Ovary (tissue), 9 donors: ENCODE data around the gene MRPL44. TPM values are rescaled to one million over a fixed set of nuclear protein-coding genes. Genes with fewer than 3 reads are reported as not detected.
"Not testable (repeated sequence)": the region's sequence is repeated elsewhere in the genome, so short reads cannot be mapped to it uniquely, and the experiment has no call there.

Source experiments
- DNase-seq, 5 donors: peaks; one replicate each; pipeline ENCODE4 v3.0.0-alpha.2; 2019 to 2020
- H3K27ac ChIP-seq, 2 donors: fragments of 200-600 bp; one replicate each; pipeline versions ENCODE4 v1.5.1 to v1.8.0; 2019 to 2022
- H3K27me3 ChIP-seq: fragments of 200-600 bp; one replicate; pipeline ENCODE4 v1.8.0; 2022
- H3K36me3 ChIP-seq: fragments of 200-600 bp; sonication (generic); one replicate; pipeline ENCODE4 v1.5.1; 2019
- H3K4me1 ChIP-seq: one replicate; pipeline ENCODE4 v1.8.1; 2013; ENCODE audit warnings: mild to moderate bottlenecking, moderate library complexity; ENCODE audit not compliant: insufficient read depth
- H3K4me3 ChIP-seq: fragments of 200-600 bp; sonication (generic); one replicate; pipeline ENCODE4 v1.5.1; 2017
- H3K9me3 ChIP-seq, 2 donors: fragments of 200-600 bp in 1 of 2; sonication (generic) in 1 of 2; one replicate each; pipeline versions ENCODE4 v1.5.1 to v1.8.1; 2013 to 2019; ENCODE audit warnings: mild to moderate bottlenecking in 1 of 2, moderate library complexity in 1 of 2
- EP300 ChIP-seq: sonication (generic); formaldehyde crosslinking; IDR thresholded peaks from one replicate; pipeline ENCODE4 v1.6.1; 2017; ENCODE audit warnings: antibody characterized with exemption
- POLR2A ChIP-seq: fragments of 450-650 bp; IDR thresholded peaks from one replicate; pipeline ENCODE4 v1.6.1; 2017; ENCODE audit warnings: antibody characterized with exemption, mild to moderate bottlenecking, moderate library complexity
- WGBS, 3 donors: extraction: QIAGEN DNeasy Blood & Tissue Kit in 1 of 3; methylation state at CpG; one replicate each; pipeline versions ENCODE4 v1.1.5 to v1.1.7; 2013 to 2017; 5-methylcytosine and 5-hydroxymethylcytosine counted together
- intact Hi-C, 4 donors: fragments of 100-400 bp; cut with DNase I; formaldehyde crosslinking; loops; one replicate each; pipeline versions ENCODE4 v1.11.0 to v1.15.1; 2022 to 2023
- polyA plus RNA-seq, 2 donors: library from polyadenylated mRNA; stranded (reverse); fragments of 200-250 nt in 1 of 2; fragments of 350-450 nt in 1 of 2; fragmentation: Illumina TruSeq in 1 of 2; extraction: RNeasy Lipid Tissue Mini Kit (QIAGEN cat#74804) in 1 of 2; gene quantifications; one replicate each; pipeline ENCODE4 v1.2.3, GENCODE V29; 2013 to 2014
- total RNA-seq, 7 donors: library from RNA; depleted of rRNA in 2 of 7; stranded (reverse); fragments of >200 nt in 2 of 7; fragmentation: NEBNext Ultra II Directional in 3 of 7; extraction: Animal tissue kit (Norgen Biotek cat#: 25700) in 3 of 7; gene quantifications; one replicate each; pipeline versions ENCODE4 v1.1.0 to v1.2.4, GENCODE V29; 2016 to 2023
- TF ChIP-seq, protein P1 (sequence below), 3 donors: fragments of 450-650 bp in 2 of 3; fragments of 200-600 bp in 1 of 3; IDR thresholded peaks; one replicate each; pipeline versions ENCODE4 v1.5.1 to v1.8.0; 2016 to 2022; ENCODE audit warnings: antibody characterized with exemption in 3 of 3, mild to moderate bottlenecking in 1 of 3
- donor health status: DM: no; HTN: no; CAD: no; lungs with moderate emphysema.
- donor health status: DM: no; HTN: no; CAD: no.
- donor health status: Bipolar disorder and iron deficiency.
- donor health status: DM: yes; HTN: yes; CAD: no.
- donor health status: DM: no; HTN: no; CAD: no.
- donor health status: DM: yes; HTN: yes; CAD: no.

Gene MRPL44
- total and polyA plus RNA-seq, 9 donors = 12.6 to 28.3 (median 17.5) TPM

DNA sequence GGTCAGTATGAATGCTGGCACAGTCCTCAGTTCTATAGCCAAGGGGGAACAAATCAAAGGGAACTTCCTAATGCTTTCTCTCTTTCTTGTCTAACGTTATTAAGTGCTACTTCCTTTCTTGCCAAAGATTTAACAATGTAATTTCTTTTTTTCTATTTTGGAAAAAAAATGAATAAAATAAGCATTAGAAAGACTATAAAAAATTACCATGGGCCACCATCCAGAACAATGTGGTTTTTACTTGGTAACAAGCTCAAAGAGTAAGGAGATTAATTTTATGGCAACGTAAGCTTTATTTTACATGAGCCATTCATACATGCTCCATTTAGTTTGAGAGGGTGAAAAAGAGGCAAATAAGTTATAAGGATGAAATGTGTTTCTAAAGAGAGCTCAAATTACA is 41.7 kb downstream of the MRPL44 start:
- Histone ChIP-seq H3K4me3 (no peak overlapping the region), H3K27ac (no peak overlapping the region), H3K36me3 (no peaks in the 10 kb centered on the region), H3K9me3 (no peaks in the 10 kb centered on the region), H3K4me1 (no peaks in the 10 kb centered on the region), H3K27me3 (no peaks in the 10 kb centered on the region)
- intact Hi-C loops = loop anchor here in 3 of 4 donors (5.0 to 10.0 kb wide), 3 partner anchors 196 to 286 kb away; no protein-coding TSS in a partner anchor
- 42 to 67% (median 63%) methylated on average over 2 of the region's 2 CpGs for WGBS, 3 donors
- DNase-seq = no peak
- TF ChIP-seq EP300 = no peak
- no peak for TF ChIP-seq POLR2A
- TF ChIP-seq, protein P1, sequence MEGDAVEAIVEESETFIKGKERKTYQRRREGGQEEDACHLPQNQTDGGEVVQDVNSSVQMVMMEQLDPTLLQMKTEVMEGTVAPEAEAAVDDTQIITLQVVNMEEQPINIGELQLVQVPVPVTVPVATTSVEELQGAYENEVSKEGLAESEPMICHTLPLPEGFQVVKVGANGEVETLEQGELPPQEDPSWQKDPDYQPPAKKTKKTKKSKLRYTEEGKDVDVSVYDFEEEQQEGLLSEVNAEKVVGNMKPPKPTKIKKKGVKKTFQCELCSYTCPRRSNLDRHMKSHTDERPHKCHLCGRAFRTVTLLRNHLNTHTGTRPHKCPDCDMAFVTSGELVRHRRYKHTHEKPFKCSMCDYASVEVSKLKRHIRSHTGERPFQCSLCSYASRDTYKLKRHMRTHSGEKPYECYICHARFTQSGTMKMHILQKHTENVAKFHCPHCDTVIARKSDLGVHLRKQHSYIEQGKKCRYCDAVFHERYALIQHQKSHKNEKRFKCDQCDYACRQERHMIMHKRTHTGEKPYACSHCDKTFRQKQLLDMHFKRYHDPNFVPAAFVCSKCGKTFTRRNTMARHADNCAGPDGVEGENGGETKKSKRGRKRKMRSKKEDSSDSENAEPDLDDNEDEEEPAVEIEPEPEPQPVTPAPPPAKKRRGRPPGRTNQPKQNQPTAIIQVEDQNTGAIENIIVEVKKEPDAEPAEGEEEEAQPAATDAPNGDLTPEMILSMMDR (IDR thresholded peaks at IDR 0.05) = no peak

DNA sequence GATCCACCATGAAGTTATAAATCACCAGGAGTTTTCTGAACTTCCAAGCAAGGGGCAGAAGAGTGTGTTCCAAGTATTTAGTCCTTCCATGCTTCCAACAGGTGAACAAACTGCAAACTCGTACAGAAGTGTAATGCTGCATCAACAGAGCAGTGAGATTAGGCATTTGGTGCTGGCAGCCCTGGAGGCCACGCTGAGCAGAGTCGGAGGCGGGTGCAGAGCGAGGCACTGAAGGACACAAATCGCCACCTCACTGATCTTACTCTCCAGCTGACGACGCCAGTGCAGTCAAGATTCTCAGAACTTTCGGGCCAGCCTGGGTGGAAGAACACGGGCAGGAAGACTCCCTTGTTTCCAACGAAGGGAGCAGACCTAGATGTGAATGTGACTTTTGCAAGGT is 42.6 kb downstream of the MRPL44 start:
- H3K4me3 ChIP-seq = no peak overlapping the region
- intact Hi-C loops = loop anchor here in 3 of 4 donors (5.0 to 10.0 kb wide), 3 partner anchors 195 to 285 kb away; no protein-coding TSS in a partner anchor

DNA sequence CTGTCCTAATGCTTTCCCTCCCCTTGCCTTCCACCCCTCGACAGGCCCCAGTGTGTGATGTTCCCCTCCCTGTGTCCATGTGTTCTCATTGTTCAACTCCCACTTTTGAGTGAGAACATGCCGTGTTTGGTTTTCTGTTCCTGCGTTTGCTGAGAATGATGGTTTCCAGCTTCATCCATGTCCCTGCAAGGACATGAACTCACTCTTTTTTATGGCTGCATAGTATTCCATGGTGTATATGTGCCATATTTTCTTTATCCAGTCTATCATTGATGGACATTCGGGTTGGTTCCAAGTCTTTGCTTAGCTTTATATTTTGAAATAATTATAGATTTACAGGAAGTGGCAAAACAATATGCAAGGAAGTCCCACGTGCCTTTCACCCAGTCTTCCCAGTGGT is 43.4 kb downstream of the MRPL44 start:
- 92 to 93% (median 92%) methylated on average over 5 of the region's 5 CpGs for WGBS, 3 donors
- DNase-seq = not testable (repeated sequence)

More for the DNA sequence above, 42.6 kb downstream of the MRPL44 start:
- 79 to 88% (median 84%) methylated on average over 11 of the region's 11 CpGs for WGBS, 3 donors
- H3K27me3 ChIP-seq = no peaks in the 10 kb centered on the region
- TF ChIP-seq, protein P1 (IDR thresholded peaks at IDR 0.05) = no peak
- TF ChIP-seq POLR2A (no peak), EP300 (no peak)
- no peaks in the 10 kb centered on the region for H3K36me3 ChIP-seq
- H3K27ac ChIP-seq = no peak overlapping the region
- no peaks in the 10 kb centered on the region for H3K9me3 ChIP-seq
- DNase-seq = no peak
- no peaks in the 10 kb centered on the region for H3K4me1 ChIP-seq

DNA sequence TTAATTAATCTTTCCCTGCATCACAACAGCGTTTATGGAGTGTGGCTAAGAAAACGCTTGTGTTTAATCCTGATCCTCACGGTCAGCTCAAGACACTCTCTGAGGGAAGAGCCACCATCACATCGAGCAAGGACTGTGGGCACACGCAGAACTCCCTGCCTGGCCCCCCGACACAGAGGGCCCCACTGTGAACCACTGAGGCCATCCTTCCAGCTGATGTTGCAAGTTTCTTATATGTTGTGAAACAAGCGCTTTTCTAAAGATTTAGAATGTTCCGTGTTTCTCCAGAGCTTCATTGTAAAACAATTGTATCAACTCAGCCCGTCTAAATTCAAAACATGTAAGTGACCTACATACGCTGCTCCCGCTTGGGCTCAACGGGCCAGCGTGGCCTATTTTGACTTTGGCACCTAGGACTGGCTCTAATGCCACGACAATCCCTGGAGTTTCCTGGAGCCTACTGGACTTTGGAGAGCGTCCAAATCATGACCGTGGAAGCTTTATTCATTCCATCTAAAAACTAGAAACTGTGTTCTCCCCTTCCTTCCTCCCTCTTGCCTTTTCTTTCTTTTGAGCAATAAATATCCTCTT is 46.9 kb downstream of the MRPL44 start:
- 75 to 79% (median 75%) methylated on average over 16 of the region's 16 CpGs for WGBS, 3 donors
- no peak for DNase-seq
- no peak overlapping the region for H3K4me3 ChIP-seq
- H3K27ac ChIP-seq = no peak overlapping the region
- intact Hi-C loops = no loop called here
- TF ChIP-seq, protein P1 (IDR thresholded peaks at IDR 0.05) = no peak
- TF ChIP-seq EP300 (no peak), POLR2A (no peak)
- no peaks in the 10 kb centered on the region for H3K27me3 ChIP-seq
- H3K4me1 ChIP-seq = no peaks in the 10 kb centered on the region
- no peaks in the 10 kb centered on the region for H3K36me3 ChIP-seq
- no peaks in the 10 kb centered on the region for H3K9me3 ChIP-seq

More for the DNA sequence above, 43.4 kb downstream of the MRPL44 start:
- H3K4me3 ChIP-seq, H3K27ac ChIP-seq, H3K4me1 ChIP-seq, H3K9me3 ChIP-seq, H3K27me3 ChIP-seq, H3K36me3 ChIP-seq, intact Hi-C loops: not testable (repeated sequence)

DNA sequence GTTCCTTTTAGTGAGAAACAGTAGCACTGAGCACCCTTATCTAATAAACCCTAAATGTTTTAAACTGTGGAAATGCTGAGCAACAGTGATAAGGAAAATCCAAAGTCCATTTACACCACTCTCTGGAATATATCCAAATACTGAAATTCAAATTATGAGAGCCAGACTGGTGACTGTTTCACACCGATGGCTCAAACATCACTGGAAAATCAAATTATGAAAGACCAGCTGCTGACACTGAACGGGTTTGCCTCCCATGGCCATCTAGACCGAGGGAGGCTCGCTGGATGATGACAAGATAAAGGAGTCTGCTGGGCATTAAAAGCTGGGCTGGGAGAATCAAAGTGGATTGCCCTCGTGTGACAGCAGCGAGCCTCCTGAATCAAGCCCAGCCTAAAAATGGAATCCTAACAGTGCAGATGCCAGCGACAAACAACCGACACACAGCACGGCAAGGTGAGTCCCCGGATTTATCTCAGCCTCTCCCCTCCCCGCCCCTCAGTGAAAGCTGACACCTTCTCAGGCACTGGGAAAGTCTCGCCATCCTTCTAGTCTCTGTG is 51.5 kb downstream of the MRPL44 start:
- WGBS, 3 donors = 75 to 83% (median 78%) methylated on average over 12 of the region's 12 CpGs
- no peak for TF ChIP-seq EP300
- TF ChIP-seq, protein P1 (IDR thresholded peaks at IDR 0.05) = no peak
- H3K36me3 ChIP-seq = no peaks in the 10 kb centered on the region
- DNase-seq = no peak
- intact Hi-C loops = no loop called here
- H3K27me3 ChIP-seq = no peaks in the 10 kb centered on the region
- H3K27ac ChIP-seq = no peak overlapping the region
- H3K4me3 ChIP-seq = no peak overlapping the region
- peaks cover 3% of the 10 kb centered on the region for H3K4me1 ChIP-seq
- no peaks in the 10 kb centered on the region for H3K9me3 ChIP-seq
